ENCODE data around the gene ANO7. TPM values are rescaled to one million over a fixed set of nuclear protein-coding genes. Genes with fewer than 3 reads are reported as not detected.

ANO7 gene
- total and polyA plus RNA-seq, 2 experiments from 2014 or later, result 0.22 to 2.6 TPM

DNA sequence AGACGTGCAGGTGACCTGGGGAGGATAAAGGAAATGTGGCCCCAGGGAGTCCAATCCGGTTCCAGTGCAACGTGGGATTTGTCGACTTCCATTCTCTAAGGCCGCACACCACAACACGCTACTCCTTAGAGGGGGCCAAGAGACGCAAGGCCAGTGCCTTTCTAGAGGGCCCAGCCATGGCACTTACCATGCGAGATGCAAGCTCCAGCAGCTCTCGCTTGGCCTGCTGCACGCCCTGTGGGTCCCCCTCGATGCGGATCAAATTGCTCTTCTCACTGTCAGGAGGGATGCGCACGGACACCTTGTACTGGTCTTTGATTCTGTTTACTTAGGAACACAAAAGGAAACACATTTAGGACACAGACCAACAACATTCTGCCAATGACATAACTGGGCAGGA lies 61.2 kb downstream of the ANO7 start:
- H4K20me1 ChIP-seq (ENCODE audit: insufficient read depth), result 0 out of 2 replicates have a peak, but pooled peaks cover 9% of the 10 kb centered on the region
- H3F3A ChIP-seq (ENCODE audit: insufficient read depth), result peaks cover 52% of the 10 kb centered on the region

DNA sequence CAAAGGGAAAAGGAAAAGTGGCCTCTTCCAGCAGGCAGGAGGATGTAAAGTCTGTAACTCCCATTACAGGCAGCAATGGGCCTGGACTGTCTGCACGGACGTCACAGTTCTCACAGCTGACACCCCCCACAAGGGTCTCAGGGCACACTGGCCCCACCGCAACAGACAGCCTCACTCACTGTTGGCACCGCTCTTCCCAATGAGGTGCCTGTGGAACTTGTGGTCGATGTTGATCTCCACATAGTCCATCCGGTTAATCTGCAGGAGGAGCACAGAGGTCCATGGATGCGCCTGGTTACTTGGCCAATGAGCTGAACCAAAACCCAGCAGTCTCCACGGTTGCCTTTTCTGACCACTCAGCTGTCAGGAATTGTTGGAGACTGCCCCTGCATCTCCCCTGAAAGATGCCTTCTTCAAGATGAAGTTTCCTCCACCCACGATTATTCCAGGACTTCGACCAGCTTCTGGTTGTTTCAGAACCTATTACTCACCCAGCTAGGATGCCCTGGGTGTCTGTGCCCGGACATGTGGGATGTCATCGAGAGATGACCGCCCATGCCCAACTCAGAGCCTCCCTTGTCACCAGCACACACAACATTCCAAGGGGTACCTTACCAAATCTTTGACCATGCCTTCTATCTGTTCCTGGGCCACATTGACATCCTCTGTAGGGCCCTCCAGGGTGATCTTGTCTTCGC lies 64.5 kb downstream of the ANO7 start:
- in situ Hi-C loops (cut with MboI), result no loop called here
- TF ChIP-seq EZH2 (IDR thresholded peaks at IDR 0.05; ENCODE audit: insufficient read depth, poor library complexity, severe bottlenecking), result no peak
- TF ChIP-seq EZH2phosphoT487 (IDR thresholded peaks at IDR 0.05; ENCODE audit: insufficient read depth, low read depth), result no peak
- H3K79me2 ChIP-seq (ENCODE audit: insufficient read depth), result peaks cover 98% of the 10 kb centered on the region

More for the DNA sequence above, 61.2 kb downstream of the ANO7 start:
- in situ Hi-C loops (cut with MboI), result no loop called here
- Histone ChIP-seq H3K27ac (0 out of 2 replicates have a peak overlapping the region, but pooled peaks have one; percentile 13), H3K4me1 (ENCODE audit: insufficient read depth) (no peaks in the 10 kb centered on the region), H3K4me3 (no peak overlapping the region), H3K36me3 (ENCODE audit: low read depth) (peaks cover 90% of the 10 kb centered on the region), H2AFZ (no peak overlapping the region), H3K4me2 (ENCODE audit: unreplicated experiment) (no peak overlapping the region), H3K79me2 (ENCODE audit: insufficient read depth) (peaks cover 98% of the 10 kb centered on the region), H3K9ac (no peak overlapping the region), H3K9me3 (ENCODE audit: low read depth) (no peaks in the 10 kb centered on the region), H3K27me3 (replicated peaks; ENCODE audit: insufficient read depth) (no peaks in the 10 kb centered on the region), H3K9me2 (ENCODE audit: insufficient read depth) (no peaks in the 10 kb centered on the region)
- 91 to 92% methylated on average over 14 of the region's 14 CpGs for WGBS, 2 experiments (ENCODE audit: low coverage in 1 of 2, low lambda C conversion rate in 2 of 2, missing lambda C conversion rate in 2 of 2)
- DNase-seq, result no peak
- TF ChIP-seq EZH2 (IDR thresholded peaks at IDR 0.05; ENCODE audit: insufficient read depth, poor library complexity, severe bottlenecking) (no peak), EZH2phosphoT487 (IDR thresholded peaks at IDR 0.05; ENCODE audit: insufficient read depth, low read depth) (no peak)

DNA sequence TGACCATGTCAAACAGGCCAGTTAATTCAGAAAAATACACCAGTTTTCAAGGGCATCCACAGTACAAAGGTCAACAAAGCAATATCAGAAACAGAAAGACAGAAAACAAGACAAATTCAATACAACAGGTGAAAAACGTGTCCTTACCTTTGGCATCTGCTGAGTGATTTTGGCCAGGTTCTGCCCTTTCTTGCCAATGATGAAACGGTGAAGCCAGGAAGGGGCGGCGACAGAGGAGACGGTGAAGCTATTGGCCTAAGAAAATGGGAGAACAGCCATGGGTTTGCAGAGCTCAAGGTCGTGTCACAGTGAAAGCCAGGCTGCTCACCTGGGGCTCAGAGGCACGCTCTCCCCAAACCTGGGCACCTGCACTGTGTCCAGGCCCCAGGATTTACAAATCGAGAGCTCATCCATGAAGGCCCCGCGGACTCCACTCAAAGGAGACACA lies 66.5 kb downstream of the ANO7 start:
- WGBS, 2 experiments (ENCODE audit: low coverage in 1 of 2, low lambda C conversion rate in 2 of 2, missing lambda C conversion rate in 2 of 2), result 82 to 83% methylated on average over 10 of the region's 10 CpGs
- Histone ChIP-seq H3F3A (ENCODE audit: insufficient read depth) (peaks cover 49% of the 10 kb centered on the region), H3K4me2 (ENCODE audit: unreplicated experiment) (no peak overlapping the region), H3K9me2 (ENCODE audit: insufficient read depth) (no peaks in the 10 kb centered on the region), H3K27me3 (replicated peaks; ENCODE audit: insufficient read depth) (no peaks in the 10 kb centered on the region), H3K9ac (no peak overlapping the region), H3K9me3 (ENCODE audit: low read depth) (no peaks in the 10 kb centered on the region), H3K4me1 (ENCODE audit: insufficient read depth) (0 out of 2 replicates have a peak, but pooled peaks cover 5% of the 10 kb centered on the region), H3K79me2 (ENCODE audit: insufficient read depth) (peaks cover 100% of the 10 kb centered on the region), H3K27ac (no peak overlapping the region), H2AFZ (no peak overlapping the region), H3K36me3 (ENCODE audit: low read depth) (peaks cover 85% of the 10 kb centered on the region), H4K20me1 (ENCODE audit: insufficient read depth) (peaks cover 26% of the 10 kb centered on the region), H3K4me3 (no peak overlapping the region)
- DNase-seq, result no peak
- in situ Hi-C loops (cut with MboI), result no loop called here
- TF ChIP-seq EZH2 (IDR thresholded peaks at IDR 0.05; ENCODE audit: insufficient read depth, poor library complexity, severe bottlenecking) (no peak), EZH2phosphoT487 (IDR thresholded peaks at IDR 0.05; ENCODE audit: insufficient read depth, low read depth) (no peak)

More for the DNA sequence above, 64.5 kb downstream of the ANO7 start:
- no peaks in the 10 kb centered on the region for H3K9me3 ChIP-seq (ENCODE audit: low read depth)
- H4K20me1 ChIP-seq (ENCODE audit: insufficient read depth), result peaks cover 19% of the 10 kb centered on the region; the same call in 1 of the 2 replicates
- no peak for DNase-seq
- H3K4me1 ChIP-seq (ENCODE audit: insufficient read depth), result no peaks in the 10 kb centered on the region
- H3K9ac ChIP-seq, result no peak overlapping the region
- H3K27me3 ChIP-seq (replicated peaks; ENCODE audit: insufficient read depth), result no peaks in the 10 kb centered on the region
- H3K36me3 ChIP-seq (ENCODE audit: low read depth), result peaks cover 90% of the 10 kb centered on the region
- H2AFZ ChIP-seq, result no peak overlapping the region
- H3K27ac ChIP-seq, result no peak overlapping the region
- no peak overlapping the region for H3K4me3 ChIP-seq
- no peak overlapping the region for H3K4me2 ChIP-seq (ENCODE audit: unreplicated experiment)
- no peaks in the 10 kb centered on the region for H3K9me2 ChIP-seq (ENCODE audit: insufficient read depth)
- peaks cover 45% of the 10 kb centered on the region for H3F3A ChIP-seq (ENCODE audit: insufficient read depth)
- WGBS, 2 experiments (ENCODE audit: low coverage in 1 of 2, low lambda C conversion rate in 2 of 2, missing lambda C conversion rate in 2 of 2), result 84 to 87% methylated on average over 14 of the region's 14 CpGs

DNA sequence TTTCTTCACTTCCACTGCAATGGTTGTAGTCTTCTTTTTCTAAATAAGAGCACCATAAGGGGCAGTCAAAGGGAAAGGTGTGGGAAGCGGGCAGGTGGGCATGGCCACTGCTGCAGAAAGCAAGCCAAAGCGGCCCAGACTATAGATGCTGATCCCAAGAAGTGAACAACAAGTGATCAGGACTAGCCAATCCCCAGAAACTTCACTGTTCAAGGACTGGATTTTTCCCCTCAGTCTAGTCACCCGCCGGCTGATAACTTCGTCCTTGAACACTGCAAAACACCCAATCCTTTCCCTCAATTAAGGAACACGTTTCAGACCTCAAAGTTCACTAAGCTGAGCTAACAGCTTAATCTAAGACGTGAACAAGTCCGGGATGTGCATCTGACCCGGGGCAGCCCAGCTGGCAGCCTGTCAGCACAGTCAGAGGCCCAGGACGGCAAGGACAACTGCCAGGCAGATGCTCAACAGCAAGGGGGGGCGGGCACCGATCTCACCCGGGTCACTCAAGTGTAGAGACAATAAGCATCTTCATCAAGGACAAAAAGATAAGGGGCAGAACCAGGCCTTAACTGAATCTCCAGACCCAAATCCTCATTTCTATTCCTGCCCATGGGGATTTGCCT lies 67.2 kb downstream of the ANO7 start:
- H3K9me3 ChIP-seq (ENCODE audit: low read depth), result no peaks in the 10 kb centered on the region
- H3K4me2 ChIP-seq (ENCODE audit: unreplicated experiment), result no peak overlapping the region
- peaks cover 85% of the 10 kb centered on the region for H3K36me3 ChIP-seq (ENCODE audit: low read depth)
- H3K79me2 ChIP-seq (ENCODE audit: insufficient read depth), result peaks cover 100% of the 10 kb centered on the region
- in situ Hi-C loops (cut with MboI), result no loop called here
- 72 to 81% methylated on average over 12 to 13 of the region's 13 CpGs for WGBS, 2 experiments (ENCODE audit: low coverage in 1 of 2, low lambda C conversion rate in 2 of 2, missing lambda C conversion rate in 2 of 2)
- H3K9me2 ChIP-seq (ENCODE audit: insufficient read depth), result no peaks in the 10 kb centered on the region
- no peak overlapping the region for H2AFZ ChIP-seq
- no peak overlapping the region for H3K4me3 ChIP-seq
- no peak for DNase-seq
- H3K27ac ChIP-seq, result no peak overlapping the region
- no peaks in the 10 kb centered on the region for H3K27me3 ChIP-seq (replicated peaks; ENCODE audit: insufficient read depth)
- peaks cover 21% of the 10 kb centered on the region for H4K20me1 ChIP-seq (ENCODE audit: insufficient read depth)
- H3K9ac ChIP-seq, result no peak overlapping the region
- 0 out of 2 replicates have a peak, but pooled peaks cover 5% of the 10 kb centered on the region for H3K4me1 ChIP-seq (ENCODE audit: insufficient read depth)
- H3F3A ChIP-seq (ENCODE audit: insufficient read depth), result peaks cover 54% of the 10 kb centered on the region
- TF ChIP-seq EZH2 (IDR thresholded peaks at IDR 0.05; ENCODE audit: insufficient read depth, poor library complexity, severe bottlenecking) (no peak), EZH2phosphoT487 (IDR thresholded peaks at IDR 0.05; ENCODE audit: insufficient read depth, low read depth) (no peak)

Measured in GM23248 (cell line).